HG03135 (cell line): ENCODE measurements around the gene CAD.
"Not testable (repeated sequence)": the region's sequence is repeated elsewhere in the genome, so short reads cannot be mapped to it uniquely, and the experiment has no call there.

Experiments used
- ATAC-seq: cut with Tn5 transposase; IDR thresholded peaks from one replicate; pipeline ENCODE4 v1.9.1; 2021; ENCODE audit warnings: mild to moderate bottlenecking, moderate library complexity; ENCODE audit not compliant: unreplicated experiment

Gene CAD

GRCh38 chr2:27251766-27252165 lies 34.6 kb downstream of the CAD start:
- ATAC-seq, result no peak

- ATAC-seq, result no peak
Observed at GRCh38 chr2:27255187-27255586, 38.0 kb downstream of the CAD start.

- no peak for ATAC-seq
Observed at GRCh38 chr2:27255660-27256059, 38.5 kb downstream of the CAD start.

GRCh38 chr2:27256855-27257454 lies 39.8 kb downstream of the CAD start:
- ATAC-seq, result no peak

- no peak for ATAC-seq
Observed at GRCh38 chr2:27258051-27258450, 40.9 kb downstream of the CAD start.

DNA sequence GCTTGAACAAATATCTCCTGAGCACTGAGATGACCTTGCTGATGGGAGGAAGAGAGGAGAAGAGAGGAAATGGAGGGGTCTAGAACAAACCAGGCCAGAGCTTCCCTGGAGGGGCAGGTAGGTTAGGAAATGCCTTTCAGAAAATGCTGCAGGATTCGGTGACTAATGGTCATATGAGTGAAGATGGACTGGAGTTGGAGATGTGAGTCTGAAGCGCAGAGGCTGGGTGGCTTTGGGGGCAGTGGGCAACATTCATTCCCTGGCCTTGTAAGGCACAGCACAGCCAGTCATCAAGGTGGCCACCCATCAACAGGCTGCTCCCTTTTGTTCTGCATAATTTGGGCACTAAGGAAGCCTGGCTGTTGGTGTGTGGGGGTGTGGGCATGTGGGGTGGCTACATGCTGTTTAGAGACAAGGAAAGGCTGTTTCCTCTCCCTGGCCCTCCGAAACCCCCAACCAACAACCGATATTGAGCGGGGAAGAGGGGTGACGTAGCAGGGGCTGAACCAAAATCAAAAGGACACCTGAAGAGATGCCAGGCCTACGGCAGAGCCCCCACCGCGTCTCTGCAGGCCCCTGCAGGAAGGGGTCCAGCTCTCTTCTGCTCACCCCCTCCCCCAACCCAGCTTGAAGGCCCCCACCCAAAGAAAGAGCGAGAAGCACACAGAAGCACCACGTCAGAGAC lies 44.2 kb downstream of the CAD start:
- no peak for ATAC-seq

DNA sequence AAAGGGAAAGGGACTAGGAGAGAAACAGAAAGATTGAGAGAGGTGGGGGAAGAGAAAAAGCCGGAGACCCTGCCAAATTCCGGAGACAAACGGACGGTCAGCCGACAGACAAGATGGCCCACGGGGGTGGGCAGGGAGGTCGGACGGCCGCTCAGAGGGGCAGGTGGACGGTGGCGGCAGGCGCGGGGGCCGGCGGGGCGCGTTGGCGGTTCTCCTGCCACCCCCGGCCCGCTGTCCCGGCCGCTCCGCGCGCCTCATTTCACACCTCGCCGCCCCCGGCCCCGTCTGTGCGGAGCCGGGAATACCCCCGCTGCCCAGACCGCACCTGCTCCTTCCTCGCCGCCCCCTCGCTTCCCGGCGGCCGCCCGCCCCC lies 44.7 kb downstream of the CAD start:
- ATAC-seq, result no peak

GRCh38 chr2:27262379-27263286 lies 45.5 kb downstream of the CAD start, which contains the start of gene SLC30A3:
TSS of gene SLC30A3 (minus strand) at chr2:27263047. CDS start at chr2:27262906, 141 bp downstream.
- ATAC-seq, result no peak

DNA sequence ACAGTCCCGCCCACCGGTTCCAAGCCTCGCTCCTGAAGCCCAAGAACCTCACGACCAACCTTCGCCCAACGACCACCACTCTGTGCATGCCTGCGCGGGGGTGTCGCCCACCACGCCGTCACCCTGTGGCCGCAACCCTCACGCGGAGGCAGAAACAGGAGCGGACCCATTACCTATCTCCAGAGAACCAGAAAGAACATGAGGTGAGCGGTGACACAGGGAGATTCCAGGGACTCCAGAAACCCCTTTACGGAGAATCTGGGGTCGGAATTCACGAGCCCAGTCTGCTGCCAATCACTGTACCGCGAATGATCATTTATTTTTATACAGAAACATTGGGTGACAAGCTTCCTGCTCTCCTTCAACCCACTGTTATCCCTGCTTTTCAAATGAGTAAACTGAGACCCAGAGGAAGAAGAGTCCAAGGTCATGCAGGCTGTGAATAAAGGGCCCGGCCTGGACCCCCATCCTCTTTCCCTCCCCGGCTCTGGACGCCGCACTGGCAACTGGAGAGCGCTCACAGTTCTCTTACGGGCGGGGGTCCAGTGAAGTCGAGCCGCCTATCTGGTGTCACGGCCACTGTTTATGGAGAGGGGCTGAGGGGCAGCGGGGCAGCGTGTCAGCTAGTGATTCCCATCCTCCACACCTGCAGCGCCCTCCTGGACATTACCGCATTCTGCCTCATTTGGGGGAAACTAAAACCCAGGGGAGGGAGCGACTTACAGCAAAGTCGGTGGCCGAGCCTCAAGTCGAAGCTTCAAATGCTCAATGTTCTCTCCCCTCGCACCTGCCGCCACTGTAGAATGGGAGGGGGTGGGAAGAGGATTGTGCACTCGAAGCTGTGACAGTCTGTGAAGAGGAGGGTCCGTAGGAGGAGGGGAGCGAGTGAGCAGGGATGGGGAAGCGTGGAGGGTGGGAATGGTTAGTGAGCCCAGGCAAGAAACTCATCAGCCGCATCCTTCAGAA lies 46.4 kb downstream of the CAD start:
- ATAC-seq, result no peak

DNA sequence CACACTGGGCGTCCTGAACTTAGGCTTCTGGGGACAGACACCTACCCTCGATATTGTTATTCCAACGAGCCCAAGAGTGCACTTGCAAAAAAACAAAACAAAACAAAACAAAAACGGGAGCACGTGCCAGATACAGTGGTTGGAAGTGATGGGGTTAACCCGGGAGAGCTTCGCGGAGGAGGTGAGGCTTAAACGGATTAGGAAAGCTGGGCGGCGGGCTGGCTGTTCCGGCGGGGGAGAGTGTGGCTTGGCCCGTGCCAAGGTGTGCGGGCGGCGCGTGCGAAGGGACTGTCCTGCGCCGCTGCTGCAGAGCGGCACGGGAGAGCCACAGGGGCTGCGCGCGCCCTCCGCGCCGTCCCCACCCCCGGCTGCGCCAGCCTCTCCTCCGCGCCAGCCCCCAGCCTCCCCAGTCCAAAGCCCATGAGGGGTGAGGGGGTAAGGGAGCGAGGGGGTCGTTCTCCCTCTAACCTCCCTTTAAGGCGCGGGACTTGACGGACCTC lies 47.1 kb downstream of the CAD start:
- no peak for ATAC-seq

- no peak for ATAC-seq
Observed at GRCh38 chr2:27264753-27265535, 47.8 kb downstream of the CAD start.

GRCh38 chr2:27265536-27265870 lies 48.3 kb downstream of the CAD start:
- ATAC-seq, result no peak

DNA sequence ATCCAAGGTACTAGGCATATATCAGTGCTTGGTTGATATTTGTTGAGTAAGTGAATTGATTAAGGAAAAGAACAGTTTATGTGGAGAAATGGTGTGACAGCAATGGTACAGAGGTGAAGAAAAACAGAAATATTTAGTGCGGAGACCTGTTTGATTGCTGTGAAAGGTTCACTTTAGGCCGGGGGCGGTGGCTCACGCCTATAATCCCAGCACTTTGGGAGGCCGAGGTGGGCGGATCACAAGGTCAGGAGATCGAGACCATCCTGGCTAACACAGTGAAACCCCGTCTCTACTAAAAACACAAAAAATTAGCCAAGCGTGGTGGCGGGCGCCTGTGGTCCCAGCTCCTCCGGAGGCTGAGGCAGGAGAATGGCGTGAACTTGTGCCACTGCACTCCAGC lies 51.1 kb downstream of the CAD start:
- ATAC-seq, result not testable (repeated sequence)

GRCh38 chr2:27270131-27270530 lies 53.0 kb downstream of the CAD start:
- ATAC-seq, result no peak

DNA sequence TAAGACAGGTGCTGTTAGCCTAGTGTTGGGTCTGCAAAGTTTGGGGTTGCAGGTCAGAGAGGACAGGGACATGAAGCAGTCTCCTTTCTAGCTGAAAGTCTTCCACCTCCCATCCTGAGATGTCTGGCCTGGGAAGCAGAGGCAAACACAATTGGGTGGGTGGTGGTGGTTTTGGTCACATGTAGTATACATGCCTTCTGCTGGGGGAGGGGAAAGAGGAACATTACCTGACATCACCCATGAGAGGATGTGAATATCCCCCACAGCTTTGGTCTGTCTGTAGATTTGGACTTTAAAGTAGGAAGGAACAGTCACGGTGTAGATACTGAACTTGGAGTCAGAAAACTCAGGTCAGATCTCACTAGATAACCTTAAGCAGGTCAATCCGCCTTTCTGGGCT lies 53.5 kb downstream of the CAD start:
- ATAC-seq, result no peak

DNA sequence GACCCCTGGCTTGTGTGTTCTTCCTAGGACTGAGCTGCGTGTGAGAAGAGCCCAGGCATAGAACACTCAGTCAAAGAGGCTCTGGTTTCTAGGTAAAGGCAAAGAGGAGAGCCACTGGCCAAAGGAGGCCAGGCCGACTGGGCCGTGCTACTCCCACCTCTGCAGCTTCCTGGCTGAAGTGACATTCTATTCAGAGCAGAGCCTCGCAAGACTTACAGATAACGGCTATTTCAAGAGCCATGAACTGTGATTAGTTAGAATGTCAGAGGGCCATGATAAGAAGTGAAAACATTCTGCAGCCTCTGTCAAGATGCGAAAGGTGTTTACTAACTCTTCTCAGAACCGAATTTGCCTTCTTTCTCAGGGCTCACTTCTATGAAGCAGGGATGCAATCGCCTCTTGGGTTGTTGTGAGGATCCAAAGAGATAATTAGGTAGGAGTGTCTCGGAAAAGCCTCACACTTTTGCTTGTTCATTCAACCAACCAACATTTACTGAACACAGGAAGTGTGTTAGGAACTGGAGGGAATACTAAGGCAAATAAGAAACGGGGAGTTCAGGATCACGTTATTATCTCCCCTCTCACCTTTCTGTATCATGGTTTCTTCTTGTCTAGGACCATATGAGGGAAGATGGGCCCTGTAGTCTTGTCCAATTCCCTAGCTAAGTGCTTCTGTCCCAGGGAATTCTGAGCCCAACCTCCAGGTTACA lies 54.6 kb downstream of the CAD start:
- no peak for ATAC-seq

DNA sequence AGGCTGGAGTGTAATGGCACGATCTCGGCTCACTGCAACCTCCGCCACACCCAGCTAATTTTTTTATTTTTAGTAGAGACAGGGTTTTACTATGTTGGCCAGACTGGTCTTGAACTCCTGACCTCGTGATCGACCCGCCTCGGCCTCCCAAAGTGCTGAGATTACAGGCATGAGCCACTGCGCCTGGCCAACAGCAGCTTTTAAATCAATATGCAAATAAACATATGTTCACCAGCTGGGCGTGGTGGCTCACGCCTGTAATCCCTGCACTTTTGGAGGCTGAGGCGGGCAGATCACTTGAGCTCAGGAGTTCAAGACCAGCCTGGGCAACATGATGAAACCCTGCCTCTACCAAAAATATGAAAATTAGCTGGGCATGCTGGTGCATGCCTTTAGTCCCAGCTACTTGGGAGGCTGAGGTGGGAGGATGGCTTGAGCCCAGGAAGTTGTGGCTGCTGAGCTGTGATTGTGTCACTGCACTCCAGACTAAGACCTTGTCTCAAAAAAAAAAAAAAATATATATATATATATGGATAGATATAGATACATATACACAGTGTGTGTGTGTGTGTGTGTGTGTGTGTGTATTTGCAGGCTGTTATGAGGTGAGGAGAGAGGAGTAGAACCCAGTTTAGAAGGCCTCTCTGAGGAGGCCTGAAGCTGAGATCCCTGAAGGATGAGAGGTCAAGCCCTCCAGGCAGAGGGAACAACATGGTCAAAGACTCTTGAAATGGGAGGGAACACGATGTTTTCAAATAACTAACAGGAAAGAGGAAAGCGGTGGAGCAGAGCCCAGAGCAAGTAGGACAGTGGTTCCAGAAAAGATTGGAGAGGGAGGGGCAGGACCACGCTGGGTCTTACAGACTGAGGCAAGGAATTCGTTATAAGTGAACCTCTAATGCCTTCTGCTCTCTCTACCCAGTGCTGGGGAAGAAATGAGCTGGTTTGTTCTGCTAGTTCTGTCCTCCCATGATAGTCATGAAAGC lies 55.7 kb downstream of the CAD start:
- ATAC-seq, result not testable (repeated sequence)
